ENCODE results near the gene ZSWIM8.

DNA sequence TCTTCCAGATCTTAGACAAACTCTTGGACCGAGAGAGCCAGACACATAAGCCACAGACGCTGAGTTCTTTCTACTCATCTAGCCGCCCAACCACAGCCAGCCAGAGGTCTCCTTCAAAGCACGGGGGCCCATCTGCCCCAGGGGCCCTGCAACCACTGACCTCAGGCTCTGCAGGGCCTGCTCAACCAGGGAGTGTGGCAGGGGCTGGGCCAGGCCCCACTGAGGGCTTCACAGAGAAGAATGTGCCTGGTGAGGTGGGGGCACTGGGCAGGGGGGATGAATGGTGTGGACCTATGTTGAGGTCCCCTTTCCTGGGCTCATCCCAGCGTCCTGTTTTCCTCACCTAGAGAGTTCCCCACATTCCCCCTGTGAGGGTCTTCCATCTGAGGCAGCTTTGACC lies 11.4 kb downstream of the ZSWIM8 start:
- TF ChIP-seq, protein P1, sequence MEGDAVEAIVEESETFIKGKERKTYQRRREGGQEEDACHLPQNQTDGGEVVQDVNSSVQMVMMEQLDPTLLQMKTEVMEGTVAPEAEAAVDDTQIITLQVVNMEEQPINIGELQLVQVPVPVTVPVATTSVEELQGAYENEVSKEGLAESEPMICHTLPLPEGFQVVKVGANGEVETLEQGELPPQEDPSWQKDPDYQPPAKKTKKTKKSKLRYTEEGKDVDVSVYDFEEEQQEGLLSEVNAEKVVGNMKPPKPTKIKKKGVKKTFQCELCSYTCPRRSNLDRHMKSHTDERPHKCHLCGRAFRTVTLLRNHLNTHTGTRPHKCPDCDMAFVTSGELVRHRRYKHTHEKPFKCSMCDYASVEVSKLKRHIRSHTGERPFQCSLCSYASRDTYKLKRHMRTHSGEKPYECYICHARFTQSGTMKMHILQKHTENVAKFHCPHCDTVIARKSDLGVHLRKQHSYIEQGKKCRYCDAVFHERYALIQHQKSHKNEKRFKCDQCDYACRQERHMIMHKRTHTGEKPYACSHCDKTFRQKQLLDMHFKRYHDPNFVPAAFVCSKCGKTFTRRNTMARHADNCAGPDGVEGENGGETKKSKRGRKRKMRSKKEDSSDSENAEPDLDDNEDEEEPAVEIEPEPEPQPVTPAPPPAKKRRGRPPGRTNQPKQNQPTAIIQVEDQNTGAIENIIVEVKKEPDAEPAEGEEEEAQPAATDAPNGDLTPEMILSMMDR (optimal IDR thresholded peaks at IDR 0.05 in 1 of 3, IDR thresholded peaks at IDR 0.05 in 1 of 3, conservative IDR thresholded peaks at IDR 0.05 in 1 of 3; ENCODE audit: extremely low read depth in 1 of 3, insufficient read depth in 2 of 3, low read length in 3 of 3) = no peak
- no peak for TF ChIP-seq EZH2 (IDR thresholded peaks at IDR 0.05; ENCODE audit: low read length)
